GM12873 (cell line): ENCODE measurements around the gene SPSB4.

ENCODE experiments used
- TF ChIP-seq, protein P1 (sequence below): IDR thresholded peaks from 2 replicates; pipeline ENCODE4 v1.5.1; 2012; ENCODE audit warnings: low read depth, mild to moderate bottlenecking, moderate library complexity, low read length, control low read depth; ENCODE audit not compliant: insufficient read depth; ENCODE audit errors: missing control alignments

Gene SPSB4

DNA sequence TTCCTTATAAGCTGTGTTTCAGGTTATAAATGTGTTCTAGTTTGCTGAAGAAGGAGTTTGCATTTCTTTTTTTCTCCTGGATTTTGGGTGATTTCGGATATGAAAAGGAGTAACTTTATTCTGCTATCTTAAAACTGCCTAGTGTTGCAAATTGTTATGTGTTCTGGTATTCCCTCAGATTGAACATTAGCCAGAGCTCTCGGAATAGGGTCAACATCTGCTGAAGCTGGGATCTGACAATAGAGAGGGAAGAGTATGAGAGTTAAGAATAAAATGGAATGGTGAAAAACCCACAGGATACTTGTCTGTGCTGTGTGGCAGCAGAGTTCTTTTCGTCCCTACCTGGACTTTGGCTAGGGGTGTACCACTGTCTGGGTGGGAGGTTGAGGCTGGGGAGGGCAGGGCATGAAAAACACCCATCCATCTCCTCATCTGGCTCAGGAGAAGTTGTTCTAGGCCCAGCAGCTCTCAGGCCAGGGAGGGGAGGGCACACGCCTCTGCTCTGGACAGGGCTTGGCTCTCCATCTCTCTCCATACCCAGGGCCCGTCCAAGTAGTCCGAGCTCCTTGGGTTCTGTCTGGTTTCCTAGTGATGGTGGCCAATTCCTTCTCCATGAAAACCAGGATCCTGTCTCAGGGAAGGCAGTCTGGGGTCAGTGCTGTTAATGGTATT is 13.2 kb downstream of the SPSB4 start:
- TF ChIP-seq, protein P1, sequence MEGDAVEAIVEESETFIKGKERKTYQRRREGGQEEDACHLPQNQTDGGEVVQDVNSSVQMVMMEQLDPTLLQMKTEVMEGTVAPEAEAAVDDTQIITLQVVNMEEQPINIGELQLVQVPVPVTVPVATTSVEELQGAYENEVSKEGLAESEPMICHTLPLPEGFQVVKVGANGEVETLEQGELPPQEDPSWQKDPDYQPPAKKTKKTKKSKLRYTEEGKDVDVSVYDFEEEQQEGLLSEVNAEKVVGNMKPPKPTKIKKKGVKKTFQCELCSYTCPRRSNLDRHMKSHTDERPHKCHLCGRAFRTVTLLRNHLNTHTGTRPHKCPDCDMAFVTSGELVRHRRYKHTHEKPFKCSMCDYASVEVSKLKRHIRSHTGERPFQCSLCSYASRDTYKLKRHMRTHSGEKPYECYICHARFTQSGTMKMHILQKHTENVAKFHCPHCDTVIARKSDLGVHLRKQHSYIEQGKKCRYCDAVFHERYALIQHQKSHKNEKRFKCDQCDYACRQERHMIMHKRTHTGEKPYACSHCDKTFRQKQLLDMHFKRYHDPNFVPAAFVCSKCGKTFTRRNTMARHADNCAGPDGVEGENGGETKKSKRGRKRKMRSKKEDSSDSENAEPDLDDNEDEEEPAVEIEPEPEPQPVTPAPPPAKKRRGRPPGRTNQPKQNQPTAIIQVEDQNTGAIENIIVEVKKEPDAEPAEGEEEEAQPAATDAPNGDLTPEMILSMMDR: no peak

DNA sequence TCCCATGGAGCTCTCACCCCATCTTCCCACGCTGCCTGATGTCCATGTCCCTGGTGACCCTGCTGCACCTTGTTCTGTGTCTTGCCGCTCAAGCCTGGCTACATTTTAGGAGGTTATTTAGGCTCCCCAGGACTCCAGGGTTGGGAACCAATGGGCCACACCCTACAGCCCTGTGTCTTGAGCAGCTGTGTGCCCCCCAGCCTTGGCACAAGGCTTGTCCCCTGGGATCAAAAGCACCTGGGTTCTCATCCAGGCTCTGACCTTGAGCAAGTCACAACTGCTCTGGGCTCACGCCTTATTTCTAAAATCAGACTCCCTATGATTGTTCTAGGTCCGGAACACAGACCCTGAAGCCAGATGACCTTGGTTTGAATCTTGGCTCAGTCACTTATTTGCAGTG is 14.1 kb downstream of the SPSB4 start:
- TF ChIP-seq, protein P1: no peak

DNA sequence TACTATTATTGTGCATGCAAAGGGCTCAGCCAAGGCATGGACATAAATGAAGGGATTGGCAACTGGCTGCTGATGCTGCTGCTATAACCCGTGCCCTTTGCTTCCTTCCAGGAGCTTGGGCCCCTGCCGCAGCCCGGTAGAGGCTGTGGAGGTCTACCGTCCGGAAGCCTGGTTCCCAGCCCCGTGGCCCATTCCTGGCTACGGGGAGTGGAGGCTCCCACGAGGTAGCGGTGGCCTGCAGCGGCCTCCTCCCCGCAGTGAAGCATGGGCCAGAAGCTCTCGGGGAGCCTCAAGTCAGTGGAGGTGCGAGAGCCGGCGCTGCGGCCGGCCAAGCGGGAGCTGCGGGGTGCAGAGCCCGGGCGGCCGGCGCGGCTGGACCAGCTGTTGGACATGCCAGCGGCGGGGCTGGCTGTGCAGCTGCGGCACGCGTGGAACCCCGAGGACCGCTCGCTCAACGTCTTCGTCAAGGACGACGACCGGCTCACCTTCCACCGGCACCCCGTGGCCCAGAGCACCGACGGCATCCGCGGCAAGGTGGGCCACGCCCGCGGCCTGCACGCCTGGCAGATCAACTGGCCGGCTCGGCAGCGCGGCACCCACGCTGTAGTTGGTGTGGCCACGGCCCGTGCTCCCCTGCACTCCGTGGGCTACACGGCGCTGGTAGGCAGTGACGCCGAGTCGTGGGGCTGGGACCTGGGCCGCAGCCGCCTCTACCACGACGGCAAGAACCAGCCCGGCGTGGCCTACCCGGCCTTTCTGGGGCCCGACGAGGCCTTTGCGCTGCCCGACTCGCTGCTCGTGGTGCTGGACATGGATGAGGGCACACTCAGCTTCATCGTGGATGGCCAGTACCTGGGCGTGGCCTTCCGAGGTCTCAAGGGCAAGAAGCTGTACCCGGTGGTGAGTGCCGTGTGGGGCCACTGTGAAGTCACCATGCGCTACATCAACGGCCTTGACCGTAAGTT is 15.0 kb downstream of the SPSB4 start:
- TF ChIP-seq, protein P1: no peak

DNA sequence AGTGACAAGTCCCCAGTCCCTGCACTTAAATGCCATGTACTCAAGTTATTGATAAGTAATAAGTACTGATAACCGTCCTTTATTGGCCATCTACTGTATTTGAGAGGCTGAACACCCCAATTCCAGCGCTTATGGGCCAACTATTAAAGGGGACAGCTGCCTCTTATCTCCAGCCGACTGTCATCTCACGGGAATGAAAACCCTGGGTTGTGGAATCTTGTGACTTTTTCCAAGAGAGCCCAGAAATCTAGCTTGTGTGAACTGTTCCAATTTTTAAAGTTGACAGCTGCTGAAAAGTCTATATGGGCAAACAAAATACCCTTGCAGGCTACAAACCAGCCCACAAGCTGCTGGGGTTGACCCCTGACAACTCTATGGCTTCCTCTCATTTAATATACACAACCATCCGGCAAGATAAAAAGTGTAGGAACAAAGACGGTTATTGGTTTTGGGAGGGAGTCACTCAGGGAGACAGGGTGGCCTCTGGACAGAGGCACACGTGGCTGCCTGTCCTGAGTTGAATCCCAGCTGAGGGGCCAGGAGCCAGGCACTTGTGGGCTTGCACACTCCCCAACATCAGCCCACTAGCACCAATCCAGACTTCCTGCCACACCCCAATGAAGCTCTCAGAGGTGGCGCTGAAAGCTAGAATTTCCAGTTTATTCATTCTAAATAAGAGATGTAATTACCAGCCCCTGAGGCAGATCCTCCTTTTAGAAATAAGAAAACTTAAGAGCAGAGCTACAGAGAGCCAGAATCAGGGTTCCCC is 16.2 kb downstream of the SPSB4 start:
- TF ChIP-seq, protein P1: no peak

DNA sequence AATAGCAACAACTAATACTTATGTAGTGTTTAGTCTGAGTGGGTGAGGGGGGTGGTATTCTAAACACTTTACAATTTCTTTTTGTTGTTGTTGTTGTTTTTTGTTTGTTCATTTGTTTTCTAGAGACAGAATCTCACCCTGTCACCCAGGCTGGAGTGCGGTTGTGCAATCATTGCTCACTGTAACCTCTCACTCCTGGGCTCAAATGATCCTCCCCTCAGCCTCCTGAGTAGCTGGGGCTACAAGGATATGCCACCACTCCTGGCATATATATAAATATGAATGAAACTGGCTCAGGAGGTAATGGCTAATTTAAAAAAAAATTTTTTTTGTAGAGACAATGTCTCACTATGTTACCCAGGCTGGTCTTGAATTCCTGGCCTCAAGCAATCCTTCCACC is 19.1 kb downstream of the SPSB4 start:
- TF ChIP-seq, protein P1: no peak

DNA sequence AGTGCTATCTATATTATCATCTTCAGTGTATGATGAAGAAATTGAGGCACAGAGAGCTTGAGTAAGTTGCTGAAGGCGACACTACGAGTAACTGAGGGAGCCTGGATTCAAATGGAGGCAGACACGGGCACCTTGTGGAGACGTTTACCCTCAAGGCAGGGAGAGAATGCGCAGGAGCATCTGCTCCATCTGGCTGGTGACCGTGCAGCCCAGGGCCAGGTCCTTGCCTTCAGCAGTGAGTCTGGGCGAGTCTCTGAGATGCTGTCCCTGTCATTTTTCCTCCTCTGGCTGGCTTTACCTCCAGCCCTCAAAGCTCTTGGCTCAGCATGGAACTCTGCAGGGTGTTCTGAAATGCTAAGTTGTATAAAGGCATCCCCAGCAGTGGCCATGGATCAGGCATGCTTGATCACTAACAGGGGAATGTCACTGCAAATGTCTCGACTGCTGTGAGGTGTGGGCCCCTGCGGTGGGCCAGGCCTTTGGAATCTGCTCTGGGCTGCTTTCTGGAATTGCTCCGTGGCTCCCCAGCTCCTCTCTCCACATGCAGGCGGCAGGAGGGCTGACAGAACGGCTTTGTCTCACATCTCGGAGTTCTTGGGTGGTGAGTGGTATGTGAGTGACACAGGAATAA is 19.7 kb downstream of the SPSB4 start:
- TF ChIP-seq, protein P1: no peak
